Measurements from ENCODE around the gene RBBP8.

DNA sequence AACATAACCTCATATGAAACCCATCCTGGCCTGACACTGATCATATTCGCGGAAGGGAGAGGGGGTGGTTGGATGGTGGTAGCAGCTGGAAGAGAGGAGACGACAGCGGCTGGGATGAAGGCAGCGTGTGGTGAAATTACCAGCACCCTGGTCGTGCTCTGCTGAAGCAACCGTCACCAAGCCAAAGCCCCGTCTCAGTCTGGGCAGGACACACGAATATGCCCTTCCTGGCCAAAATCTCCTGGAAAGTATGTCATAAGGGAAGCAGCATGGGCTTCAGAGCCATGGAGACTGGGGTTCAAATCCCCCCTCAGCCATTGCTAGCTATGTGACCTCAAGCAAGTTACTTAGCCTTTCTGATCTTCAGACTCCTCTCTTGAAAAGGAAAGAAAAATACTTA lies 139.0 kb downstream of the RBBP8 start:
- TF ChIP-seq, protein P1, sequence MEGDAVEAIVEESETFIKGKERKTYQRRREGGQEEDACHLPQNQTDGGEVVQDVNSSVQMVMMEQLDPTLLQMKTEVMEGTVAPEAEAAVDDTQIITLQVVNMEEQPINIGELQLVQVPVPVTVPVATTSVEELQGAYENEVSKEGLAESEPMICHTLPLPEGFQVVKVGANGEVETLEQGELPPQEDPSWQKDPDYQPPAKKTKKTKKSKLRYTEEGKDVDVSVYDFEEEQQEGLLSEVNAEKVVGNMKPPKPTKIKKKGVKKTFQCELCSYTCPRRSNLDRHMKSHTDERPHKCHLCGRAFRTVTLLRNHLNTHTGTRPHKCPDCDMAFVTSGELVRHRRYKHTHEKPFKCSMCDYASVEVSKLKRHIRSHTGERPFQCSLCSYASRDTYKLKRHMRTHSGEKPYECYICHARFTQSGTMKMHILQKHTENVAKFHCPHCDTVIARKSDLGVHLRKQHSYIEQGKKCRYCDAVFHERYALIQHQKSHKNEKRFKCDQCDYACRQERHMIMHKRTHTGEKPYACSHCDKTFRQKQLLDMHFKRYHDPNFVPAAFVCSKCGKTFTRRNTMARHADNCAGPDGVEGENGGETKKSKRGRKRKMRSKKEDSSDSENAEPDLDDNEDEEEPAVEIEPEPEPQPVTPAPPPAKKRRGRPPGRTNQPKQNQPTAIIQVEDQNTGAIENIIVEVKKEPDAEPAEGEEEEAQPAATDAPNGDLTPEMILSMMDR (IDR thresholded peaks at IDR 0.05): no peak
- TF ChIP-seq POLR2AphosphoS5 (IDR thresholded peaks at IDR 0.05): no peak
- TF ChIP-seq POLR2A (IDR thresholded peaks at IDR 0.05): no peak
- TF ChIP-seq EP300 (IDR thresholded peaks at IDR 0.05): no peak

All from stomach (tissue), 4 donors.